ENCODE results near the gene CLCN2. TPM values are rescaled to one million over a fixed set of nuclear protein-coding genes. Genes with fewer than 3 reads are reported as not detected.

The CLCN2 gene
- polyA plus RNA-seq, 1 donor from 2014 or later, result 13.4 TPM

DNA sequence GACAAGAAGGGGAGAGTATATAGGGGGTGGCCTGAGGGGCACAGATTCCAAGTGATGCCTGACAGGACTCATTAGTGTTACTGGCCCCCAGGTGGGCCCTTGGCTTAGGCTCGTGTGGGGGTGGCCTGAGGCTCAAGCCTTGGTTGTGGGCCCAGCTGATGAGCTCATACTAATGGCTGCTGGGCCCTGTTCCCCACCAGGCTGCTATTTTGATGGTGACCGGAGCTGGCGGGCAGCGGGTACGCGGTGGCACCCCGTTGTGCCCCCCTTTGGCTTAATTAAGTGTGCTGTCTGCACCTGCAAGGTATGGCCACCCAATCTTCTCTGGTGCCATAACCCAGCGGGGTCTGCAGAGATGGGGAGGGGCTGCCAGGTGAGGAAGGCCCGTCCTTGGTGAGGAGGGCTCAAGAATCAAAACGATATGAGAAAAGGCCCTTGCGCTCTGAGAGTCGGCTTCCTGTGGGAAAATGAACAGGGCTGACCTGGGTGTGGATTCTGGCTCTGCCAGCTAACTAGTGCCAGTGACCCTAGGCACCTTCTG is 25.8 kb upstream of the CLCN2 start:
- Histone ChIP-seq H3K27ac (ENCODE audit: low read length) (no peak overlapping the region), H3K4me2 (ENCODE audit: low read length) (no peak overlapping the region), H3K9me3 (ENCODE audit: low read length) (no peaks in the 10 kb centered on the region), H3K4me3 (ENCODE audit: low read length) (no peak overlapping the region), H3K79me2 (replicated peaks; ENCODE audit: insufficient read depth, low read length) (no peaks in the 10 kb centered on the region), H4K20me1 (ENCODE audit: insufficient read depth) (no peaks in the 10 kb centered on the region), H3F3A (ENCODE audit: insufficient read depth, low read length, poor library complexity, severe bottlenecking) (no peaks in the 10 kb centered on the region), H3K9me2 (ENCODE audit: insufficient read depth, low read length) (no peaks in the 10 kb centered on the region), H3K9ac (ENCODE audit: low read length) (no peak overlapping the region), H3K27me3 (ENCODE audit: insufficient read depth, low read depth, low read length) (peaks cover 7% of the 10 kb centered on the region), H3K36me3 (ENCODE audit: insufficient read depth, low read length) (no peaks in the 10 kb centered on the region), H2AFZ (ENCODE audit: low read depth, low read length) (no peak overlapping the region)
- TF ChIP-seq TAF1 (IDR thresholded peaks at IDR 0.05; ENCODE audit: low read depth) (no peak), EZH2 (IDR thresholded peaks at IDR 0.05; ENCODE audit: borderline replicate concordance, insufficient read depth, low read length, poor library complexity, severe bottlenecking) (no peak), POLR2AphosphoS5 (IDR thresholded peaks at IDR 0.05) (no peak), MXI1 (conservative IDR thresholded peaks at IDR 0.05; ENCODE audit: poor library complexity, severe bottlenecking) (no peak), EP300 (conservative IDR thresholded peaks at IDR 0.05; ENCODE audit: poor library complexity, severe bottlenecking) (no peak), SMC3 (conservative IDR thresholded peaks at IDR 0.05; ENCODE audit: poor library complexity) (no peak), RAD21 (conservative IDR thresholded peaks at IDR 0.05) (no peak)
- TF ChIP-seq, protein P1, sequence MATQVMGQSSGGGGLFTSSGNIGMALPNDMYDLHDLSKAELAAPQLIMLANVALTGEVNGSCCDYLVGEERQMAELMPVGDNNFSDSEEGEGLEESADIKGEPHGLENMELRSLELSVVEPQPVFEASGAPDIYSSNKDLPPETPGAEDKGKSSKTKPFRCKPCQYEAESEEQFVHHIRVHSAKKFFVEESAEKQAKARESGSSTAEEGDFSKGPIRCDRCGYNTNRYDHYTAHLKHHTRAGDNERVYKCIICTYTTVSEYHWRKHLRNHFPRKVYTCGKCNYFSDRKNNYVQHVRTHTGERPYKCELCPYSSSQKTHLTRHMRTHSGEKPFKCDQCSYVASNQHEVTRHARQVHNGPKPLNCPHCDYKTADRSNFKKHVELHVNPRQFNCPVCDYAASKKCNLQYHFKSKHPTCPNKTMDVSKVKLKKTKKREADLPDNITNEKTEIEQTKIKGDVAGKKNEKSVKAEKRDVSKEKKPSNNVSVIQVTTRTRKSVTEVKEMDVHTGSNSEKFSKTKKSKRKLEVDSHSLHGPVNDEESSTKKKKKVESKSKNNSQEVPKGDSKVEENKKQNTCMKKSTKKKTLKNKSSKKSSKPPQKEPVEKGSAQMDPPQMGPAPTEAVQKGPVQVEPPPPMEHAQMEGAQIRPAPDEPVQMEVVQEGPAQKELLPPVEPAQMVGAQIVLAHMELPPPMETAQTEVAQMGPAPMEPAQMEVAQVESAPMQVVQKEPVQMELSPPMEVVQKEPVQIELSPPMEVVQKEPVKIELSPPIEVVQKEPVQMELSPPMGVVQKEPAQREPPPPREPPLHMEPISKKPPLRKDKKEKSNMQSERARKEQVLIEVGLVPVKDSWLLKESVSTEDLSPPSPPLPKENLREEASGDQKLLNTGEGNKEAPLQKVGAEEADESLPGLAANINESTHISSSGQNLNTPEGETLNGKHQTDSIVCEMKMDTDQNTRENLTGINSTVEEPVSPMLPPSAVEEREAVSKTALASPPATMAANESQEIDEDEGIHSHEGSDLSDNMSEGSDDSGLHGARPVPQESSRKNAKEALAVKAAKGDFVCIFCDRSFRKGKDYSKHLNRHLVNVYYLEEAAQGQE (IDR thresholded peaks at IDR 0.05; ENCODE audit: borderline replicate concordance), result no peak
- TF ChIP-seq, protein P2, sequence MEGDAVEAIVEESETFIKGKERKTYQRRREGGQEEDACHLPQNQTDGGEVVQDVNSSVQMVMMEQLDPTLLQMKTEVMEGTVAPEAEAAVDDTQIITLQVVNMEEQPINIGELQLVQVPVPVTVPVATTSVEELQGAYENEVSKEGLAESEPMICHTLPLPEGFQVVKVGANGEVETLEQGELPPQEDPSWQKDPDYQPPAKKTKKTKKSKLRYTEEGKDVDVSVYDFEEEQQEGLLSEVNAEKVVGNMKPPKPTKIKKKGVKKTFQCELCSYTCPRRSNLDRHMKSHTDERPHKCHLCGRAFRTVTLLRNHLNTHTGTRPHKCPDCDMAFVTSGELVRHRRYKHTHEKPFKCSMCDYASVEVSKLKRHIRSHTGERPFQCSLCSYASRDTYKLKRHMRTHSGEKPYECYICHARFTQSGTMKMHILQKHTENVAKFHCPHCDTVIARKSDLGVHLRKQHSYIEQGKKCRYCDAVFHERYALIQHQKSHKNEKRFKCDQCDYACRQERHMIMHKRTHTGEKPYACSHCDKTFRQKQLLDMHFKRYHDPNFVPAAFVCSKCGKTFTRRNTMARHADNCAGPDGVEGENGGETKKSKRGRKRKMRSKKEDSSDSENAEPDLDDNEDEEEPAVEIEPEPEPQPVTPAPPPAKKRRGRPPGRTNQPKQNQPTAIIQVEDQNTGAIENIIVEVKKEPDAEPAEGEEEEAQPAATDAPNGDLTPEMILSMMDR (IDR thresholded peaks at IDR 0.05; ENCODE audit: poor library complexity, severe bottlenecking), result no peak

DNA sequence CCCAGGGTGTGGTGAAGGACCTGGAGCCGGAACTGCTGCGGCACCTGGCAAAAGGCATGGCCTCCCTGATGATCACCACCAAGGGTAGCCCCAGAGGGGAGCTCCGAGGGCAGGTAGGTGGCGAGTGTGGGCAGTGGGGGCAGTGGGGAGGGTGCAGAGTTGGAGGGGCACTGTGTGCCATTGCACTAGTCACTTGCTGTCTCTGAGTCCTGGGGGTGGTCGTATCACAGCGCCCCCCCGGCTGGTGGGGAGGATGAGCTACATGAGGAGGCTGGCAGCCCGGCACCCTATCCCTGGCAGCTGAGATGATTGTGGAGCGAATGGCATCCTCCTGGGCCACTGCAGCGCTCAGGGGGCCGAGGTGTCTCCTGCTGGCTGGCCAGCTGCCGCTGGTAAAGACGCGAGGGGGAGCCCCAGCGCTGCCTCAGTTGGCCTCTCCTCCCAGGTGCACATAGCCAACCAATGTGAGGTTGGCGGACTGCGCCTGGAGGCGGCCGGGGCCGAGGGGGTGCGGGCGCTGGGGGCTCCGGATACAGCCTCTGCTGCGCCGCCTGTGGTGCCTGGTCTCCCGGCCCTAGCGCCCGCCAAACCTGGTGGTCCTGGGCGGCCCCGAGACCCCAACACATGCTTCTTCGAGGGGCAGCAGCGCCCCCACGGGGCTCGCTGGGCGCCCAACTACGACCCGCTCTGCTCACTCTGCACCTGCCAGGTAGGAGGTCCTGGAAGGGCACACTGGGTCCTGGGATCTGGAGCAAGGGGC is 24.8 kb upstream of the CLCN2 start:
- no peaks in the 10 kb centered on the region for H3K9me3 ChIP-seq (ENCODE audit: low read length)

More for the DNA sequence above, 24.8 kb upstream of the CLCN2 start:
- no peaks in the 10 kb centered on the region for H3K9me2 ChIP-seq (ENCODE audit: insufficient read depth, low read length)
- no peak overlapping the region for H3K27ac ChIP-seq (ENCODE audit: low read length)
- no peak overlapping the region for H3K9ac ChIP-seq (ENCODE audit: low read length)
- H2AFZ ChIP-seq (ENCODE audit: low read depth, low read length), result no peak overlapping the region
- no peaks in the 10 kb centered on the region for H3K36me3 ChIP-seq (ENCODE audit: insufficient read depth, low read length)
- no peak overlapping the region for H3K4me2 ChIP-seq (ENCODE audit: low read length)
- no peaks in the 10 kb centered on the region for H4K20me1 ChIP-seq (ENCODE audit: insufficient read depth)
- TF ChIP-seq RAD21 (conservative IDR thresholded peaks at IDR 0.05) (no peak), SMC3 (conservative IDR thresholded peaks at IDR 0.05; ENCODE audit: poor library complexity) (no peak), EP300 (conservative IDR thresholded peaks at IDR 0.05; ENCODE audit: poor library complexity, severe bottlenecking) (no peak), MXI1 (conservative IDR thresholded peaks at IDR 0.05; ENCODE audit: poor library complexity, severe bottlenecking) (no peak), EZH2 (IDR thresholded peaks at IDR 0.05; ENCODE audit: borderline replicate concordance, insufficient read depth, low read length, poor library complexity, severe bottlenecking) (no peak), TAF1 (IDR thresholded peaks at IDR 0.05; ENCODE audit: low read depth) (no peak), POLR2AphosphoS5 (IDR thresholded peaks at IDR 0.05) (no peak)
- TF ChIP-seq, protein P1 (IDR thresholded peaks at IDR 0.05; ENCODE audit: borderline replicate concordance), result no peak
- TF ChIP-seq, protein P2 (IDR thresholded peaks at IDR 0.05; ENCODE audit: poor library complexity, severe bottlenecking), result no peak
- H3F3A ChIP-seq (ENCODE audit: insufficient read depth, low read length, poor library complexity, severe bottlenecking), result no peaks in the 10 kb centered on the region
- peaks cover 17% of the 10 kb centered on the region for H3K27me3 ChIP-seq (ENCODE audit: insufficient read depth, low read depth, low read length)
- no peak overlapping the region for H3K4me3 ChIP-seq (ENCODE audit: low read length)
- H3K79me2 ChIP-seq (replicated peaks; ENCODE audit: insufficient read depth, low read length), result no peaks in the 10 kb centered on the region
